HL-60/S4 (cell line): ENCODE results near the gene DAPK1.

Experiments used
- in situ Hi-C: fragments of 300-500 bp; cut with MboI; formaldehyde crosslinking; loops from 2 replicates; pipeline ENCODE4 v1.14.3; 2022; ENCODE audit warnings: low sequenced_read_pairs

The DAPK1 gene

DNA sequence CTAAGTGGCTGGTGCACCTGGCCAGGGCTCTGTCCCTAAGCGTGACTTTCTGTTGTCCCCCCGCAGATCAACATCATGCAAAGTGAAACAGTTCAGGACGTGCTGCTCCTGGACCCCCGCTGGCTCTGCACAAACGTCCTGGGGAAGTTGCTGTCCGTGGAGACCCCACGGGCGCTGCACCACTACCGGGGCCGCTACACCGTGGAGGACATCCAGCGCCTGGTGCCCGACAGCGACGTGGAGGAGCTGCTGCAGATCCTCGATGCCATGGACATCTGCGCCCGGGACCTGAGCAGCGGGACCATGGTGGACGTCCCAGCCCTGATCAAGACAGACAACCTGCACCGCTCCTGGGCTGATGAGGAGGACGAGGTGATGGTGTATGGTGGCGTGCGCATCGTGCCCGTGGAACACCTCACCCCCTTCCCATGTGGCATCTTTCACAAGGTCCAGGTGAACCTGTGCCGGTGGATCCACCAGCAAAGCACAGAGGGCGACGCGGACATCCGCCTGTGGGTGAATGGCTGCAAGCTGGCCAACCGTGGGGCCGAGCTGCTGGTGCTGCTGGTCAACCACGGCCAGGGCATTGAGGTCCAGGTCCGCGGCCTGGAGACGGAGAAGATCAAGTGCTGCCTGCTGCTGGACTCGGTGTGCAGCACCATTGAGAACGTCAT lies 208.5 kb downstream of the DAPK1 start:
- in situ Hi-C loops: no loop called here

DNA sequence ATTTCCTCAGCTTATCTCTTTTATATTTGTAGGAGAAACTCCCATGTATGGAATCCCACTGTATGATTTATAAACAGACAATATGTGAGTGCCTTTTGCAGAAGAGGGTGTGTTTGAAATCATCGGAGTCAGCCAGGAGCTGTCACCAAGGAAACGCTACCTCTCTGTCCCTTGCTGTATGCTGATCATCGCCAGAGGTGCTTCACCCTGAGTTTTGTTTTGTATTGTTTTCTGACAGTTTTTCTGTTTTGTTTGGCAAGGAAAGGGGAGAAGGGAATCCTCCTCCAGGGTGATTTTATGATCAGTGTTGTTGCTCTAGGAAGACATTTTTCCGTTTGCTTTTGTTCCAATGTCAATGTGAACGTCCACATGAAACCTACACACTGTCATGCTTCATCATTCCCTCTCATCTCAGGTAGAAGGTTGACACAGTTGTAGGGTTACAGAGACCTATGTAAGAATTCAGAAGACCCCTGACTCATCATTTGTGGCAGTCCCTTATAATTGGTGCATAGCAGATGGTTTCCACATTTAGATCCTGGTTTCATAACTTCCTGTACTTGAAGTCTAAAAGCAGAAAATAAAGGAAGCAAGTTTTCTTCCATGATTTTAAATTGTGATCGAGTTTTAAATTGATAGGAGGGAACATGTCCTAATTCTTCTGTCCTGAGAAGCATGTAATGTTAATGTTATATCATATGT lies 210.3 kb downstream of the DAPK1 start:
- in situ Hi-C loops: no loop called here

DNA sequence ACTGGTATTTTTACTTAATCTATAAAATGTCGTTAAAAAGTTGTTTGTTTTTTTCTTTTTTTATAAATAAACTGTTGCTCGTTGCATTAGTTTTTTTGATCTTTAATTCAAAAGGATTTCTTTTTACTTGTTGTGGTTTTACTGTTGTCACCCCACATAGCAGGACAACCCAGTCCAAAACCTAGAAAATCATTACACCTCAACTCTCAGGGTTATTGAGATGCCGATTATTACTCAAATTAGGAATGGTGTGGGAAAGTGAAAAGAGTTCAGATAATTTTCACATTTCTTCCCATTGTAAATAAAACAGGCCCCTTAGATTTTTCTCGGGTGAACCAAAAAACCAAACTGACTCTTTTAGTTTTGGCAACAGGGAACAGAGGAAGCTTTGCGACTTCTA lies 210.9 kb downstream of the DAPK1 start:
- in situ Hi-C loops: no loop called here

DNA sequence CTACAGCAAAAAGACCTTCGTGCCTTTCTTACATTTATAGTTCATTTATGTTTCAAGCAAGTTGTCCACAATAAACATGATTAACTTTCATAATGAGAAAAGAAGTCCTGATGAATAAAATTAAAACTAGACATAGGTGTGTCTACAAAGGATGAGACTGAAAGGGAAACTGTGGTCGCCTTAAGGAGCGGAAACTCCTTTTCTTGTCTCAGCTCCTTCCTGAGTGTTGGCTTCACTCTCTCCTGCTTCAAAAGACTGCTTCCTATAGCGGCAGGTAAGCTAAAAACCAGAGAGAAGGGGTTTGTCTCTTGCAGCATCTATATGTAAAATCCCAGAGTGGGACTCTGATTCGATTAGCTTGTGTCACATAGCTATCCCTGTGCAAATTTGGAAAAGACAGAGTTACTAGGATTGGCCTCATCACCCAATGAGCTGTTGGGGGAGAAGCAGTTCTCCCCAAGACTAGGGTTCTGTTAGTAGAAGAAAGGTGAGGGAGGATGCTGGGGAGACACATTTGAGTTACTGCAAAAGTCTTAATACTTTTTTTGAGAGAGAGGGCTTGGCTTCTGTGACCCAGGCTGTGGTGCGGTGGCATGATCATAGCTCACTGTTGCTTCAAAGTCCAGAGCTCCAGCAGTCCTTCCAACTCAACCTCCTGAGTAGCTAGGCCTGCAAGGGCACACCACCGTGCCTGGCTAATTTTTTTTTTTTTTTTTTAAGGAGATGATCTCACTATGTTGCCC lies 211.5 kb downstream of the DAPK1 start:
- in situ Hi-C loops: no loop called here

DNA sequence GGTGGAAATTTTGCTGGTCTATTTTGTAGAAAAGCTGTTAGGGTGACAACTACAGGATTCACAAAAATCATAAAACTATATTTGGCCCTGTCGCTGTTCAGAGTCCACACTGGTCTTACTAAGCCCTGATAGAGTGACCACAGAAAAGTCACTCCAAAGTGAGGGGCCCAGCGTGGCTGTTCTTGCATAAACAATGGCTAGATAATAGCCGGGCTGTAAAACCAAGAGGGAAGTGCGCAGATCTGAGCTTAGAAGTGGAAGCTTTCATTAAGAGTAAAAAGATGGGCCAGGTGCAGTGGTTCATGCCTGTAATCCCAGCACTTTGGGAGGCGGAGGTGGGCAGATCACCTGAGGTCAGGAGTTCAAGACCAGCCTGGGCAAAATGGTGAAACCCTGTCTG lies 212.8 kb downstream of the DAPK1 start:
- in situ Hi-C loops: no loop called here

DNA sequence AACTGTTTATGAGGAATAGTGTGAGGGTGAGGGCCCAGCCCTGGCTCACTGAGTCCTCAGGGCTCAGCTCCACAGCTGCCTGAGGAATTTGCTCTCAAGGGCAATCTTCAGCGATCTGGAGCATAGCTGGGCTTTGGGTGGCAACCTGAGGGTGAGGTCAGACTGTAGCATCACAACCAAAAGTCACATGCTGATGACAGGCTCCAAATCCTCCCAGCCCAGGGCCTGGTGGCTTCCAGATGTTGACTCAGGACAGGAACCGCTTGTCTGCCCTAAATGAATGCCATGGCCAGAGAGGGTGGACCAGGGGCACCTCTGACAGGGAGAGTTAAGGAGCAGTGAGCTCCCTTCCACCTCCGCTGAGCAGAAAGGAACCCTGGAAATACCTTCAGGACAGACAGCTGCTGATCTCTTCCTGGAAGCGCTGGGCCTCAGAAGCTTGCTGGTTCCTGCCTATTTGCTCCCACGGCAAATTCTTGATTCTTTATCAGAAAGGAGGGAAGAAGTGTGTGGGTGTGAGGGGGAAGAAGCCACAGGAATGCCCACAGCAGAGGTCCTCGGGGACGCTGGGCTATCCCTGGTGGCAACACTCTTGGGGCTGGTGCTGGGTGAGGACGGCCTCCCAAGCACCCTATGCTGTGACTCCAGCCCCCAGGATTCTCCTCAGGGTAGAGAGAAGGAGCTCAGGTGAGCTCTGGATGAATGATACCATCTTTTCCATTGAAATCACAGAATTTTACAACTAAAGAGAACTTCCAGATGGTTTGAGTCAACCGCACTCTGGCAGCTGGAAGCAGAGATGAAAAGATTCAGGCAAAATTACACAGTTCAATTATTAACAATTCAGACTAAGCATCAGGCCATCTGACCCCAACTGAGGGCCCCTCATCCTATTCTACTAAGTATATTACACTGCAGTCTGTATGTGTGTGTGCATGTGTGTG lies 214.5 kb downstream of the DAPK1 start:
- in situ Hi-C loops: no loop called here

DNA sequence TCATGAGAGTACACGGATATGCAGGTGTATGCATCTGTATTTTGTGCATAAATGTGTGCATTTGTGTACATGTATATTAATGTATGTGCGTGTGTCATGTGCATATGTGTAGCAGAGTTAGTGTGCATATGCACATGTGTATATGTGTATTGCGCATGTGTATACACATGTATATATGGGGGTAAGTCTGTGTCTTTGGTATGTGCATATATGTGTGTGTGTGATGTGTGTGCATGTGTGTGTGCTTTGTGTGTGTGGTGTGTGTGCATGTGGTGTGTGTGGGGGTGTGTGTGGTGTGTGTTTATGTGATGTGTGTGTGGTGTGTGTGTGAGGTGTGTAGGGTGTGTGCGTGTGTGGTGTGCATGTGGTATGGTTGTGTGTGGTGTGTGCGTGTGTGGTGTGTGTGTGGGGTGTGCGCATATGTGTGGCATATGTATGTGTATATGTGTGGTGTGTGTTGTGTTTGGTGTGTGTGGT lies 215.2 kb downstream of the DAPK1 start:
- in situ Hi-C loops: no loop called here

DNA sequence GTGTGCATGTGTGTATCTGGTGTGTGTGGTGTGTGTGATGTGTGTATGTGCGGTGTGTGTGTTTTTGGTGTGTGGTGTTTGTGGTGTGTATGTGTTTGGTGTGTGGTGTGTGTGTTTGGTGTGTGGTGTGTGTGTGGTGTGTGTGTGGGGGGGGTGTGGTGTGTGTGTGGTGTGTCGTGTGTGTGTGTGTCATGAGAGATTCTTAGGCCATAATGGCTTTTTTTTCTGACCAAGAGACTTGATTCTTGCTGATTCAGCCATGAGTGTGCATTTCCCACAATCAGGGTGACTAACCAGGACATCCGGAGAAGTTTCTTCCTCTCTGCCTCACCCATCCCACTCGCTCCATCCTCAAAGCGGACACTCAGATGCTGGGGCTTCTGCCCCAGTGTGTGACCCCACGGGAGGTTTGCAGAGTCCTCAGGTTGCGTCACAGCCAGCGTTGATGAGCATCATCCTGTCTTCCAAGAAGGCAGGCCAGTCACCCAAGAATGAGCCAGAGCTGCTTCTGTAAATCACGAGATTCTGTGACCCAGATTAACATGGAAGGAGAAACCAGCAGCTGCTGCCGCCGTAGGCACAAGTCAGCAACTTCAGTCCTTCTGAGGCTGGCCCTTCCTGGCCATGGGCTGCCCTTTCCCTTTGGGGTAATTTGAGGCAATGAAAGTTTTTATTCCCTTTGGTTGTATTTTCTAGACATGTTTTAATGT lies 215.8 kb downstream of the DAPK1 start:
- in situ Hi-C loops: no loop called here

DNA sequence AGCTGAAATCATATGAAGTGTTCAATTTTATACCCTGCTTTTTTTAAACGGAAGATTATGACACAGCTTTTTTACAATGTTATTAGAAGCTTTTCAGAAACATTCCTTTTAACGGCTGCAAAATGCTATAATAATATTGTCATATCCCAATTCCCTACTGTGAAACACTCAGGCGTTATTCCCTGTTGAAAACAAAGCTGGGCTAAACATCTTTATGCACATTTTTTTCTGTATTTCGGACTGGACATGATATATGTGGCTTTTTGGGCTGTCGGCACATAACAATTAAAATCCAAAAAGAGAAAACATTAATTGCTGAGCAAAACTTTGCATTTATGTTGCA lies 216.3 kb downstream of the DAPK1 start:
- in situ Hi-C loops: no loop called here

DNA sequence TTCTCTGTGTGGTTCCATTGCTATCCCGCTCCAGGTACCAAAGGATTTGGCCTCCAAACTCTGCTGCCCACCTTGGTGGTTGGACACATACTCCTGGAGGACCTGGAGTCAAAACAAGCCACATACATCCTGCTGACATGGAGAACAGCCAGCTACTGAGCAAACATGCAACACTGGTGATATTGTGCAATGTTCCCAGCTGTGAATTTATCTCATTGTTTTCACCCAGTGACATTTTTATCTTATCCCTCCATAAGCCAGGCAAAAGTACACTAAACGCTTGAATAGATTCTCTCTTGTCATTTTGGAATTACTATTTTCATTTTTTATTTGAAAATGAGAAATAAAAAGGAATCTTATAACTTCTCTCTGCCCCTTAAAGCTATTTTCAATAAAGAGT lies 217.2 kb downstream of the DAPK1 start:
- in situ Hi-C loops: no loop called here

DNA sequence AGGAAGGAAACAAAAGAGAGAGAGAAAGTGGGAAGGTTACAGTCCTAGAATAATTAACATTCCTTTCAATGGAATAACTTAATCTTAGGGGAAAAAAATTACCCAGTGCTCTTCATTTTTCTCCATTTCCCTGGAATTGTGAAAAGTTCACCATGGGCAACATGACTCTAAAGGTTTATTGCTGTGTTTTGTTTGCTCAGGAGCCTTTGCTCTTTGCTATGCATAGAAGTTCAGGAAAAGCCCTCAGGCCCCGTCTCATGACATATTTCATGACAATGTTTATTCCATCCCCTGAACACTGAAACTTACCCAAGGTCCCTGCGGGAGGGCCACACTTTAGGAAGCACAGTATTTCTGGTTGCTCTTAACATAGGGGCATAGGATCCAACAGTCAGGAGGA lies 218.5 kb downstream of the DAPK1 start:
- in situ Hi-C loops: no loop called here

DNA sequence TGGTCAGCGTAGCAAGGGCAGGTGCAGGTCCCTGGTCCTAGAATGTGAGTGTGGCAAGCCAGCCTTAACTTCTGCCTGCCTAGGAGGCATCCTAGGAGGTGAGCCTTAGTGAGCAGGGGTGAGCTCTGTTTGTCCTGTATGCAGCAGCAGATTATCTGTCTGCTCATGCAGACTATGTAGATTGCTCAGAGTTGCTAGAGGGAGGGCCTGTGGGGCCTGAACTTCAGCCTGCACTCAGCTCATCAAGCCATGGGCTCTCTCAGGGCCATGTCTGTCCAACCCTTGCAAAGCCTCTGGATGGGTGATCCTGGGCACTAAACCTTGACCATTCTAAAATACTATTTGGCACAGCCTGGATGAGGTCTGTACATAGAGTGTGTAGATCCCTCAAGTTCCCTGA lies 219.8 kb downstream of the DAPK1 start:
- in situ Hi-C loops: no loop called here

DNA sequence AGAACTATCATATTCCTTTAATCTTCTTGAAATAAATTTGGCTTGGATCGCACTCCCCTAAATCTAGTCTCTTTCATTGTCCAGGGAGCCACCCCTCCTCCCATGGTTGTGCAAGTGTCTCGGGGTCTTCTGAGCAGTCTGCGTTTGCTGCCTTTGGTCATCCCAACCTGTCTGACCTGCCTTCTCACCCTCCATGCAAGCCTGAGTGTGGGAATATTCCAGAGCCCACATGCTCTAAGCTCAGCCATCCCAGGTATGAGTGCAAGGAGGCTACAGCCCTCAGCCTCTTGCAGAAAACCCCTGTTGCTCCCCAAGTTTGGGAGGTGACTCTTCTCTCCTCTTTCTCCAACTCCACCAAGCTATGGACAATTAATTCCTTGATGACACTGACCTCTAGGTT lies 220.6 kb downstream of the DAPK1 start:
- in situ Hi-C loops: no loop called here

DNA sequence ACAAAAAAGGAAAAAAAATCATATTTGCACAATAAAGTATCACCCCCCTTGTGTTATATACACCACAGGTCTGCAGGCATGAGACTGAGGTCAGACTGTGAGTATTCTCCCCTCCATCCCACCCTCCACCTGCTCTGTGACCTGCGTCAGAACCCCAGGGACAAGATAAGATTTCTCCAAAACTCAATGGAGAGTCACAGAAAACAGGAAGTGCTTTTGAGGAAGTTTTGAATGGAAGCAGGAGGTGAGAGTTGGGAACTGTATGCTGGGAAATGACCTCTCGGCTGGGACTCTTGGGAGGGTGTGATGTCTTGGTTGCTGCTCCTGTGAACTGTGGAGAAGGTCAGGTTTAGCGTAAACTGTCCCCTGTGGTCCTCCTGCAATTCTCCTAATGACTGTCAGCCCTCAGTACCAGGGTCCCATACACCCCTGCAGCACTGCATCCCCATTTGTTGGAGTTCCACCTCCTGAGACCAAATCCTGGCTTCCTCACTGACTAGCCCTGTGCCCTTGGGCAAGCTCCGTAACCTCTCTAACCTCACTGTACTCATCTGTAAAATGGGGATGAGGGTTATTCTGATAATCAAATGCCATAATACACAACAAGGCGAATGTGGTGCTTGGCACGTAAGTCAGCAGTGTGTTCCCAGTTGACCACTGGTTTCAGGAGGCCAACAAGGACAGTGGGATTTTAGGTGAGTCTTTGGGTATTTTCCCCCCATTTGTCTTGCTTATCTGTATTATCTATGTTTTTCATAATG lies 221.4 kb downstream of the DAPK1 start:
- in situ Hi-C loops: no loop called here

DNA sequence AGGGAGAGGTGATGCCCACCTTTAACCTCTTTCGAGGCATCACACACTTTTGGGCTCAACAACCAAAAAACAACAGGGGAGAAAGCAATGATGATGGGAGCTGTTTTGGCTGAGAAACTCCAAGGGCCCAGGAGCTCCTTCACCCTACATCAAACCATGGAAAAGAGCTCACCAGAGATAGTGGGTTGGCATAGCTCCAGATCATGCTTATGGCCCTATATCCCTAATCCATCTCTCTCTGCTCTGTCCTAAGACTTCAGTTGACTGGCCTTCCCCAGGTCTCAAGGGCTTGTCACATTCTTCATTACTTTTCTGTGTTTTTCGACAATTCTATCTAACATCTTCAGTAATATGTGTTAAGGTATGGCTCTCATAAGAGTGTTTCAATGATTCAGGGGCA lies 222.5 kb downstream of the DAPK1 start:
- in situ Hi-C loops: no loop called here

DNA sequence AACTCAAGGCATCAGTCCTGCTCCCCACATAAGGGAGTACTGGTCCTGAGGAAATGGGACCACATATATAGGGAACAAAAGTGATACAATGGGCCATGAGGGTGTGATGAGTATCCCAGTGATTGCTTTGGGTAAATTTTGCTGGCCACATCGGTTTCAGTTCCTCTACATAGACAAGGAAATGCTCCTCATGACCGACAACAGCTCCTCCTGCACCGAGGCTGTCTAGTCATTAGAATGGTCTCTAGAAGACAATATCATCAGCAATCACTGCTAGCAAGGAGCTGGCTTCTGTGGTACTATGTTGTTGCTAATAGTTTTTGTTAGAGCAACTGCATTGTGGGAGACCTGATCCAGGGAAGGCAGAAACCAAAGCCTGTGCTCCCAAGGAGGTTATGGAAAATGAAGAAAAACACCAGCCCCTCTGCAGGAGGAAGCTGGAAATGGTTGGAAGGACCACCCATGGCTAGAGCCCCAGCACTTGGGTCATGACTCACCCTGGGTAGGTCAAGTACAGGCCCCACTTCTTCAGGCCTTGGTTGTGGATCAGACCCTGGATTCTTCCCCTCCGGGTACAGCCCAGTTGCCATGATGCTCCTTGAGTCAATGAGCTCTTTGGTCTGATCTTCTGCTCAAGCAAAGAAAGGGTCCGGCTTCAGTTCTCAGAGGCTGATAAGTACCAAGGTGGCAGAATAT lies 224.9 kb downstream of the DAPK1 start:
- in situ Hi-C loops: no loop called here

DNA sequence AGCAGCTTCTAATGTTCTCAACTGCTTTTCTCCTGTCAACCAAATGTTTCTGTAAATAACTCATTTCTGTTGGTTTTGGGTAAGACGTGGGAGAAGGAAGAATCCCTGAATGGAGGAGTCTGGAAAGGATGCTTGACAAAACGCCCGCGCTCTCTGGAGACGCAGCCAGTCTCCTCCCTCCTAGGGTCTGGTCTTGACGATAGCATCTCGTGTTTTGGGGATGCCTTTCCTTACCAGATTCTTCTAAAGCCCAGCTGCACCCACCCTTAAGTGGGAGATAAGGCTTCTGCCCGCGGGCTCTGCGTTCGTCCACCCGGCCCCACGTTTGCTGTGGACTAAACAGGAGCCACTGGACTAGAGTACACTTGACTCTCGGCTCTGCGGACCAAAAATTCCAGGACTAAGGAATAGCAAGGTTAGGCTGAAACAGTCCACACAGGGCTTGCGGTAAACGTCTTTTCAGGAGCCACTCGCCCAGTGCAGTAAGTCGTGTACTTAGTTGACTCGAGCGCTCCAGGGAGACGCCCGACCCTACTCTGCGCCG lies 227.8 kb downstream of the DAPK1 start:
- in situ Hi-C loops: no loop called here

DNA sequence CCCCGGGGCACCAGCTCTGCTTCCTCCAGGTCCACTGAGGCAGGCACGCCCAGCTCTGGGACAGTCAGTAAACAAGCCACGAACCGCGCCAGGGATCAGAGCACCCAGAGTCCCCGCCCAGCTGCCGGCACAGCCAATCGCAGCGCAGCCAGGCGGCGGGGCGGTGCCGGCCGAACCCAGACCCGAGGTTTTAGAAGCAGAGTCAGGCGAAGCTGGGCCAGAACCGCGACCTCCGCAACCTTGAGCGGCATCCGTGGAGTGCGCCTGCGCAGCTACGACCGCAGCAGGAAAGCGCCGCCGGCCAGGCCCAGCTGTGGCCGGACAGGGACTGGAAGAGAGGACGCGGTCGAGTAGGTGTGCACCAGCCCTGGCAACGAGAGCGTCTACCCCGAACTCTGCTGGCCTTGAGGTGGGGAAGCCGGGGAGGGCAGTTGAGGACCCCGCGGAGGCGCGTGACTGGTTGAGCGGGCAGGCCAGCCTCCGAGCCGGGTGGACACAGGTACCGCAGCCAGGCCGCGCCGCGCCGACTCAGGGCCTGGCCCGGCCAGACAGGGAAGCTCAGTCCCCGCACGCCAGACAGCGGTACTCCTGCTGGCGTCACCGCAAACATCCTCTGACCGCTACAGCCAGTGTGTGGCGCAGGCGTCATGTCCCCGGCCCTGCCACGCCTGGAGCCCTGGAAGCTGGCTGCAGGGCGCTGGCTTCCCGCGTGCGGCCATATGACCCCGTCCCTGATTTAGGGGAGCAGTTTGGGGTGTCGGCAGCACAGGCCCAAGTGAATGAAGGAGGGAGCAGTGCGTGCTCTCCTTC lies 228.4 kb downstream of the DAPK1 start, which contains the start of gene CTSL:
Gene CTSL (plus strand): TSS at position 220 of the 810 bp plus-strand sequence. CDS start 1,485 bp downstream, outside the sequence.
- in situ Hi-C loops: no loop called here
